K562 (cell line): ENCODE measurements around the gene SLC36A3. TPM values are rescaled to one million over a fixed set of nuclear protein-coding genes. Genes with fewer than 3 reads are reported as not detected.

Experiments
- ATAC-seq: fragments of 200-7000 bp; cut with Tn5 transposase; 3 replicates; pipeline ENCODE4 v1.9.1; 2020; ENCODE audit warnings: moderate library complexity
- BruUV-seq: library from RNA; stranded (reverse); fragments of 400-500 nt; replicated peaks from 2 replicates; lab custom pipeline; 2021; lab: Mats Ljungman, UMichigan
- CTCF ChIA-PET: fragments of 300-600 bp; formaldehyde crosslinking; extraction: SDS; loops from one replicate; lab custom pipeline; 2021; ENCODE audit warnings: low intra/inter-chr PET ratio; lab: Yijun Ruan, JAX
- POLR2A ChIA-PET: fragments of 300-600, 350-650 bp; sonication (Branson Sonifier 250); formaldehyde crosslinking; extraction: SDS; loops from one replicate; lab custom pipeline; 2021; ENCODE audit warnings: antibody characterized with exemption, inconsistent platforms; lab: Yijun Ruan, JAX
- DNase-seq, 4 experiments: peaks; one replicate each; pipeline versions ENCODE4 v3.0.0 to v3.0.0-alpha.2; 2011 to 2018; ENCODE audit warnings: low spot score in 3 of 4, mixed read lengths in 3 of 4; ENCODE audit errors: extremely low read depth in 1 of 4
- FAIRE-seq: peaks from 2 replicates; lab custom pipeline; 2011; peaks lifted over from hg19 to GRCh38; lab: Jason Lieb, UNC
- H2AFZ ChIP-seq: 2 replicates; pipeline ENCODE4 v1.6.0; 2011; ENCODE audit warnings: low read depth, low read length, control low read depth, inconsistent platforms
- H3K27ac ChIP-seq: fragments of 200-600 bp; 3 replicates; pipeline ENCODE4 v1.8.0; 2011; ENCODE audit warnings: low read depth, mild to moderate bottlenecking, control low read depth, inconsistent platforms, low read length, moderate library complexity, mixed read lengths; ENCODE audit errors: extremely low read depth
- H3K27me3 ChIP-seq, 2 experiments: fragments of 300-600 bp in 1 of 2; 2 replicates in 1 of 2; 3 replicates in 1 of 2; pipeline versions ENCODE4 v1.6.0 to v1.8.0; 2011; ENCODE audit warnings: inconsistent platforms in 2 of 2, low read length in 2 of 2, mild to moderate bottlenecking in 1 of 2, mixed read lengths in 1 of 2, moderate library complexity in 1 of 2; ENCODE audit not compliant: control insufficient read depth in 2 of 2, insufficient read depth in 2 of 2
- H3K36me3 ChIP-seq: fragments of 300-600 bp; 3 replicates; pipeline ENCODE4 v1.8.0; 2011; ENCODE audit warnings: mild to moderate bottlenecking, low read length, inconsistent platforms; ENCODE audit not compliant: control insufficient read depth, insufficient read depth
- H3K4me1 ChIP-seq, 2 experiments: fragments of 200-600 bp in 1 of 2; replicated peaks in 1 of 2; 2 replicates in 1 of 2; 3 replicates in 1 of 2; pipeline versions ENCODE4 v1.5.1 to v1.8.0; 2011; ENCODE audit warnings: inconsistent platforms in 2 of 2, low read length in 2 of 2, mild to moderate bottlenecking in 1 of 2, mixed read lengths in 1 of 2, moderate library complexity in 1 of 2; ENCODE audit not compliant: control insufficient read depth in 2 of 2, insufficient read depth in 2 of 2
- H3K4me2 ChIP-seq: 2 replicates; pipeline ENCODE4 v1.6.1; 2011; ENCODE audit warnings: low read length, control low read depth, inconsistent platforms, mixed read lengths; ENCODE audit not compliant: insufficient read depth
- H3K4me3 ChIP-seq: fragments of 200-600 bp; sonication (generic), shearing (Covaris generic); 2 replicates; pipeline ENCODE4 v1.5.1; 2016; ENCODE audit warnings: control low read depth, inconsistent platforms
- H3K79me2 ChIP-seq: fragments of 200-600 bp; 3 replicates; pipeline ENCODE4 v1.8.0; 2011; ENCODE audit warnings: low read length, inconsistent platforms; ENCODE audit not compliant: control insufficient read depth, insufficient read depth
- H3K9ac ChIP-seq, 2 experiments: 2 replicates each; pipeline versions ENCODE4 v1.6.0 to v1.6.1; 2011; ENCODE audit warnings: low read depth in 2 of 2, low read length in 2 of 2, control low read depth in 1 of 2, inconsistent platforms in 1 of 2, mild to moderate bottlenecking in 1 of 2, mixed read lengths in 1 of 2; ENCODE audit not compliant: insufficient read depth in 1 of 2
- H3K9me1 ChIP-seq: one replicate; pipeline ENCODE4 v1.6.0; 2011; ENCODE audit warnings: inconsistent platforms, mild to moderate bottlenecking, low read length, moderate library complexity; ENCODE audit not compliant: control insufficient read depth, insufficient read depth
- H3K9me3 ChIP-seq: replicated peaks from 2 replicates; pipeline ENCODE4 v1.5.1; 2011; ENCODE audit warnings: low read depth, low read length, inconsistent platforms; ENCODE audit not compliant: control insufficient read depth, insufficient read depth
- H4K20me1 ChIP-seq: replicated peaks from 2 replicates; pipeline ENCODE4 v1.6.1; 2011; ENCODE audit warnings: low read length, inconsistent platforms, mixed read lengths; ENCODE audit not compliant: control insufficient read depth, insufficient read depth
- CTCF ChIP-seq, 3 experiments: IDR thresholded peaks in 2 of 3; conservative IDR thresholded peaks in 1 of 3; 2 replicates each; pipeline ENCODE4 v1.5.1; 2011 to 2012; ENCODE audit warnings: low read length in 3 of 3, mild to moderate bottlenecking in 3 of 3, control low read depth in 2 of 3, improper control_type of control experiment in 1 of 3, inconsistent platforms in 1 of 3, low read depth in 1 of 3, mixed read lengths in 1 of 3, moderate library complexity in 1 of 3; ENCODE audit not compliant: insufficient read depth in 2 of 3
- EP300 ChIP-seq: IDR thresholded peaks from 2 replicates; pipeline ENCODE4 v1.6.1; 2012; ENCODE audit warnings: low read length, improper control_type of control experiment
- MEIS2 ChIP-seq: fragments of 450-650 bp; IDR thresholded peaks from 2 replicates; pipeline ENCODE4 v1.6.1; 2014; ENCODE audit warnings: mild to moderate bottlenecking; ENCODE audit not compliant: partially characterized antibody
- PBX2 ChIP-seq, 2 experiments: IDR thresholded peaks in 1 of 2; conservative IDR thresholded peaks in 1 of 2; 2 replicates each; pipeline ENCODE4 v1.6.1; 2016; ENCODE audit warnings: low read depth in 2 of 2, mild to moderate bottlenecking in 1 of 2, missing compliant biosample characterization in 1 of 2, missing genetic modification characterization in 1 of 2, moderate library complexity in 1 of 2
- PKNOX1 ChIP-seq: fragments of 450-650 bp; IDR thresholded peaks from 2 replicates; pipeline ENCODE4 v1.6.1; 2016
- PURB ChIP-seq: sonication (generic); formaldehyde crosslinking; IDR thresholded peaks from 2 replicates; pipeline ENCODE4 v1.9.0; 2021; ENCODE audit warnings: low read depth, mild to moderate bottlenecking, missing genetic modification reagents
- RAD21 ChIP-seq, 2 experiments: fragments of 250-450 bp in 1 of 2; fragments of 450-650 bp in 1 of 2; sonication (Bioruptor Pico) in 1 of 2; formaldehyde crosslinking in 1 of 2; IDR thresholded peaks in 1 of 2; conservative IDR thresholded peaks in 1 of 2; 2 replicates each; pipeline versions ENCODE4 v1.4.0 to v1.8.0; 2020 to 2022; ENCODE audit warnings: mild to moderate bottlenecking in 2 of 2, moderate library complexity in 1 of 2
- WGBS: fragments of 100-300 bp; shearing (Covaris generic); methylation state at CpG from one replicate; pipeline ENCODE4 v1.1.6; 2016; ENCODE audit warnings: low coverage, mixed read lengths; ENCODE audit not compliant: insufficient coverage; ENCODE audit errors: missing lambda C conversion rate; 5-methylcytosine and 5-hydroxymethylcytosine counted together
- in situ Hi-C: fragments of 300-500 bp; cut with MboI; formaldehyde crosslinking; loops from 4 replicates; pipeline ENCODE4 v1.15.0; 2018; ENCODE audit warnings: inconsistent platforms, mixed read lengths
- intact Hi-C: fragments of 100-400 bp; cut with micrococcal nuclease; formaldehyde crosslinking; loops from 2 replicates; pipeline ENCODE4 v1.14.2; 2022
- polyA plus RNA-seq, 8 experiments: library from polyadenylated mRNA; depleted of rRNA in 4 of 8; stranded (reverse) in 5 of 8; unstranded in 3 of 8; fragments of >200 nt; fragmentation: Nextera tagmentation in 2 of 8; fragmentation: Illumina TruSeq in 1 of 8; extraction: Ambion mirVana in 2 of 8; extraction: Trizol in 1 of 8; gene quantifications; 2 replicates each; pipeline versions ENCODE4 v1.2.1 to v1.2.3, GENCODE V29; 2011 to 2014; ENCODE audit warnings: inconsistent platforms in 1 of 8, missing spikeins in 1 of 8
- total RNA-seq, 7 experiments: library from RNA; depleted of rRNA in 6 of 7; stranded (reverse); fragments of >200 nt in 6 of 7; fragmentation: Illumina TruSeq in 2 of 7; extraction: Trizol in 2 of 7; gene quantifications; 2 replicates each; pipeline versions ENCODE4 v1.2.1 to v1.2.3, GENCODE V29; 2011 to 2021; ENCODE audit warnings: low replicate concordance in 1 of 7

The SLC36A3 gene
- total and polyA plus RNA-seq, 9 of the 15 experiments (the other 6 are each of a cell fraction or from before 2014, with no cell fraction given) = not detected

GRCh38 chr5:151284392-151284967, 19.1 kb downstream of the SLC36A3 start:
- intact Hi-C loops (loop anchor here (1.0 to 2.0 kb wide), 2 partner anchors 32 to 216 kb away; no protein-coding TSS in a partner anchor), in situ Hi-C loops (no loop called here)
- WGBS = 2% methylated on average over 8 of the region's 8 CpGs
- FAIRE-seq (no peak), DNase-seq (peak in 3 of 4 experiments; percentile 14 to 28 (median 20)), ATAC-seq (peak; percentile 72; the same call in 2 of the 3 replicates)
- Histone ChIP-seq H3K27ac (no peak overlapping the region), H3K79me2 (no peaks in the 10 kb centered on the region), H3K9me3 (no peaks in the 10 kb centered on the region), H3K4me3 (no peak overlapping the region), H3K4me2 (no peak overlapping the region), H2AFZ (no peak overlapping the region), H3K9ac (no peak overlapping the region), H4K20me1 (no peaks in the 10 kb centered on the region), H3K9me1 (no peaks in the 10 kb centered on the region), H3K27me3 (peaks cover 3 to 24% of the 10 kb centered on the region in 2 experiments; a peak in 4 of 5 replicates), H3K36me3 (no peaks in the 10 kb centered on the region), H3K4me1 (no peaks in the 10 kb centered on the region)
- ChIA-PET POLR2A (no interaction called here), CTCF (interaction anchor here (0.7 kb wide), 1 partner anchor 259 kb away, joined by 4 read pairs; no protein-coding TSS in a partner anchor)
- TF ChIP-seq MEIS2 = peak; percentile 83
- TF ChIP-seq PKNOX1 = peak; percentile 73
- no peak for TF ChIP-seq EP300
- no peak for TF ChIP-seq PURB
- TF ChIP-seq CTCF (IDR thresholded peaks at IDR 0.05 in 2 of 3, conservative IDR thresholded peaks at IDR 0.05 in 1 of 3; ENCODE audit: insufficient read depth in 2 of 3, low read depth in 1 of 3, low read length in 3 of 3) = peak; percentile 56 to 74 (median 69)
- peak in 1 of 2 experiments; percentile 51; a peak in 2 of 4 replicates for TF ChIP-seq RAD21 (CRISPR knock-in tag; conservative IDR thresholded peaks at IDR 0.05 in 1 of 2, IDR thresholded peaks at IDR 0.05 in 1 of 2)
- TF ChIP-seq PBX2 (CRISPR knock-in tag; IDR thresholded peaks at IDR 0.05; ENCODE audit: low read depth) = no peak
- TF ChIP-seq PBX2 (tag; conservative IDR thresholded peaks at IDR 0.05; ENCODE audit: low read depth) = peak; percentile 83
- BruUV-seq = no TSS peak
